HTERT RPE-1 (cell line): ENCODE data around the gene NSF.
"Not testable (repeated sequence)": the region's sequence is repeated elsewhere in the genome, so short reads cannot be mapped to it uniquely, and the experiment has no call there.

Source experiments
- in situ Hi-C: fragments of 300-500 bp; cut with MboI; formaldehyde crosslinking; loops from 4 replicates; pipeline ENCODE4 v1.14.3; 2020; ENCODE audit warnings: low sequenced_read_pairs

Gene NSF

DNA sequence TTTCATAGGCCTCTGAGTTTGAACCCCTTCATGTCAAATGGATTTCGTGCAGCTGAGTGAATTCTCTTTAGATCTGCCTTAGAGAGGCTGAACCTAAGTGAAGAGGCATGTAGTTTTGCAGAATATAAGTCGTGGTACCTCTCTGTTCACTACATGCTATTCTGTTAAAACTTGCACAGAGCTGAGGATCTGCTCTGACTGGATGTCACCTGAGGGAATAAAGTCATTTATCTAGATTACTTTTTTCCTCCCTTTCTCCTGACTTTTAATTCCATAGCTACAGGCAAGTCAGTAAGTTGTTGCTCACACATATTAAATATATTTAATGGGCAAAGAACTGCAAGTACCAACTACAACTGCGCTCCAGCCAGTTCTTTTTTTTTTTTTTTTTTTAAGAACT is 163.3 kb downstream of the NSF start:
- in situ Hi-C loops, result no loop called here

- in situ Hi-C loops, result no loop called here
Measured at GRCh38 chr17:46756081-46756735, 165.7 kb downstream of the NSF start.

GRCh38 chr17:46756861-46757260 is 166.4 kb downstream of the NSF start:
- in situ Hi-C loops, result no loop called here

- in situ Hi-C loops, result not testable (repeated sequence)
Measured at GRCh38 chr17:46757588-46757987, 167.1 kb downstream of the NSF start.

DNA sequence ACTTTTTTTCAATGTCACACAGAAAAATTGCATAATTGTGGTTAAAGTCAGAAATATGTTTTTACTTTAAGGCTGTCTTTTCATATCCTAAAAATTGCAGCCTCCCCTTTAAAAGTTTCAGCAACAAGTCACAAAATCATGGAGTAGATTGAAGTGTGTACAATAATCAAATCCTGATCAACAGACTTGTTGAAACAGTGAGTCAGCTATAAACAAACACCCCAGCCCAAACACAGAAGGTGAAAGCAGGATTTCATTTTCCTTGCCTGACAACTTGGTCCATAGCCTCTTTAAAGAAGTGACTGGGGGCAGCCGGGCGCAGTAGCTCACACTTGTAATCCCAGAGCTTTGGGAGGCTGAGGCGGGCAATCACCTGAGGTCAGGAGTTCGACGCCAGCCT is 168.1 kb downstream of the NSF start:
- in situ Hi-C loops, result no loop called here

GRCh38 chr17:46759141-46759540 is 168.7 kb downstream of the NSF start:
- in situ Hi-C loops, result no loop called here

DNA sequence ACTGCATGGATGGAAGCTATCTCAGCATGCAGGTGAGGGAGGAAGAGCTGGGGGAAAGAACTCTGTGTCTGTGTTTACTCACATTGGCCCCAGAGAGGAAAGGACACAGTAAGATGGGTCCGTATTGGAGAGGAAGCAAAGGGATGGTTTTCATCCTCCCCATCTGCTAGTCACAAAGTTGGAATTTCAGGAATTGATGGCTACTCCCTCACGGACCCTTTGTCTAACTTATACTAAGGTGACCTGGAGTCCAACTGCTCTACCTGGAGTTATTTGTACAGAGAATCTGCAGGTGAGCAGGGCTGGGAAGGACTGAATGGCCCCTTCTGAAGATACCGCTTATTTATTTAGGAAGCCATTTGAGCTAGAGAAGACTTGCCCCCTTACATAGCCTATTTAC is 172.9 kb downstream of the NSF start:
- in situ Hi-C loops, result no loop called here

DNA sequence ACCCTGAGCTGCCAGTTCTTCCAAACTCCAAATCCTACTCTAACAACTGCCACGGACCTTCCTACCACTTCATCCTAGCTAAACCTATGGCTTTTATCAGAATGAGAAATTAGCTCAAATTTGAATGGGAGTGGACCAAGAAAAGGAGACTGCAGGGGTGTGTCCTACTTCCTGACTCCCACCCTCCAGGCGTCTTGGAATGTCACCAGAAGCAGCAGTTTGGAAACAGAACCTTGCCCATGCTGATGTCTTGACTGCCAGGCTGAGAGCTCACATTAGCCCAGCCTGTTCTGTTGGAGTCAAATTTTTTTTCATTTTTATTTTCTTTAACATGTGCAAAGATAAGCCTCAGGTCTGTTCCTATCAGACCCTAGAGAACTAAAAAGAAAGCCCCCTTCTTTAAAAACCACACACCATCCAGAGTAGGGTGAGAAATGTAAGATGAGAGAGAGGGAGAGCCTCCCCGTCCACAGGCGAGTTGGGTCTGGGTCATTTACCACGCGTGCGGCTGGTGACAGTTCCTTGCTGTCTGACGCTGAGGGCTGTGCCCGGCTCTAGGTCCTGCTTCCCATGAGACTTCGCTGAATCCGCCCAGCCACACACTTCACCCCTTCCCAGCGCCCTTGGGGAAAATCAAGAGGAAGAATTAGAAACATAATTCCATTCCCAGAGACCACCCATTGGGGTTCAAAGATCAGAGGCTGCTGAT is 173.7 kb downstream of the NSF start:
- in situ Hi-C loops, result no loop called here

- in situ Hi-C loops, result no loop called here
Measured at GRCh38 chr17:46764709-46765401, 174.4 kb downstream of the NSF start.

- in situ Hi-C loops, result no loop called here
Measured at GRCh38 chr17:46765453-46765852, 175.0 kb downstream of the NSF start.

GRCh38 chr17:46766493-46767491 is 176.3 kb downstream of the NSF start:
- in situ Hi-C loops, result no loop called here

- in situ Hi-C loops, result no loop called here
Measured at GRCh38 chr17:46768540-46768870, 178.0 kb downstream of the NSF start.

GRCh38 chr17:46768896-46769295 is 178.4 kb downstream of the NSF start:
- in situ Hi-C loops, result not testable (repeated sequence)

DNA sequence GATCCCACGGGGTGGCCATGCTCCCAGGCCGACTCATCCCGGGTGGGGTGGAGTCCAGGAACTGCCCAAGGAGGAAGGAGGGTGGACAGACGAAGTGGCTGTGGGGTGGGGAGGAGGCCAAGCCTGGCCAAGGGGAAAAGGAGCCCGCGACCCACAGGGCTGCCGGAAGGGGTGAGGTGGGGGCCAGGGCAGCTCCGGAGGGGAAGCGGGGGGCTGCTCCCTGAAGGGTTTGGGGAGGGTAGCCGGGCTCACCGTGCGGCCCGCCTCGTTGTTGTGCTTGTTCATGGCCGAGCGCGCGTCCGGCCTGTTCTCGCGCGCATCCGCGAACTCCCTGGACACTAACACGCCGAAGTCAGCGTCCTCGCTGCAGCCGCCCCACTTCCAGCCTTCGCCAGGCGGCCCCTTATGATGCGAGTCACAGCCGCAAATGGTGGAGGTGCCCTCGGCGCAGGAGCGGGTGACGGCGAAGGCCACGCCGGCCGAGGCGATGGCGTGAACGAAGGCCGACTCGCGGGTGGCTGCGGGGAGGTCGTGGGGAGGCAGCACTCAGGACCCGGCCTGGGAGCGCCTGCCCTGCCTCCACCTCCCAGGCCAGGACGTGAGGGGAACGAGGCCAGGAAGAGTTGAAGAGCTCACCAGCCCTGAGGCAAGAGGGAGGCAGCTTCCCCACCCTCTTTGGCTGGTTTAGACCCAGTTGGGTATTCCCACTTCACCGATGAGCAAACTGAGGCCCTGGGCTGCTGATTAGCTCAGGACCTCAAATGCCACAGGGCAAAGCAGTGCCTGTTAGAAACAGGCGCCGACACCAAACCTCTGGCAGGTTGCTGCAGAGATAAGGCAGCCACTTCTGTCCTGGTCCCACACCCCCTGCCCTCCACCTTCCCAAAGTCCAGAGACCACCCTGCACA is 179.3 kb downstream of the NSF start:
- in situ Hi-C loops, result no loop called here

DNA sequence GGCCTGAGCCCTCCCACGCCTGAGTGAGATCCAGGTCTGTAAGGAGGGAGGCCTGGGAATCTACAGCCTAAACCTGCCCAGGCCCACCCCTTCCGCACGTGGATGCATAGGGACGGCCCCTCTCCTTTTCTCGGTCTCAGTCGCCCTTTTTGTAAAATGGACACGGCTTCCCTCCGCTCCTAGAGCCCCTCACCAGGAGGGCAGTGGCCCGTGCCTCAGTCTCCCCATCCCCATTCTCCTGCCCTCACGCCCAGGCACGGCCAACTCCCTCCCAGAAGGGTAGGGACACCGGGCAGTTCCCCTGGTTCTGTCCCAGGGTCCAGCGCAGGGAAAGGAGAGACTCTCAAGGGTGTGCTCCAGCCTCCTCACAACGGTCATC is 180.0 kb downstream of the NSF start:
- in situ Hi-C loops, result no loop called here

GRCh38 chr17:46770818-46771560 is 180.5 kb downstream of the NSF start:
- in situ Hi-C loops, result no loop called here

GRCh38 chr17:46771561-46772474 is 181.3 kb downstream of the NSF start:
- in situ Hi-C loops, result no loop called here

GRCh38 chr17:46772475-46773220 is 182.2 kb downstream of the NSF start:
- in situ Hi-C loops, result no loop called here
